DMS79 (cell line): ENCODE measurements around the gene PALD1.

Experiments
- DNase-seq: peaks from one replicate; lab custom pipeline; 2025; lab: John Stamatoyannopoulos, UW

Gene PALD1

DNA sequence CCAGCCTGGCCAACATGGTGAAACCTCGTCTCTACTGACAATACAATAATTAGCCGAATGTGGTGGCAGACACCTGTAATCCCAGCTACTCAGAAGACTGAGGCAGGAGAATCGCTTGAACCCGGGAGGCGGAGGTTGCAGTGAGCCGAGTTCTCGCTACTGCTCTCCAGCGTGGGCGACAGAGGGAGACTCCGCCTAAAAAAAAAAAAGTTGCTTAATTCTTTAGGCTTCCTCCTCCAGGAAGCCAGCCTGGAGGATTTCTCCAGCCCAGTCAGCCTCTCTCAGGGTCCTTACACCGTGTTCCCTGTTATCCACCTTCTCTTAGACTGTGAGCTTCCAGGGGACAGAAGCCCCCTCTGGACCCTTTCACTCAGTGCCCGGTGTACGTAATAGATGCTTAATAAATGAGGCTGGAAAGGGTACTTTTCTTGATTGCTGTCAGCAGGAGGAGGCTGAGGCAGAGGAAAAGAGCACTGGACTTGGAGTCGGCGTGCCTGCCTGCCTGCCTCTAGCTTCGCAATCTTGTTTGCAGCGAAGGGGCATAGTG, 20.7 kb upstream of the PALD1 start:
- DNase-seq = no peak

DNA sequence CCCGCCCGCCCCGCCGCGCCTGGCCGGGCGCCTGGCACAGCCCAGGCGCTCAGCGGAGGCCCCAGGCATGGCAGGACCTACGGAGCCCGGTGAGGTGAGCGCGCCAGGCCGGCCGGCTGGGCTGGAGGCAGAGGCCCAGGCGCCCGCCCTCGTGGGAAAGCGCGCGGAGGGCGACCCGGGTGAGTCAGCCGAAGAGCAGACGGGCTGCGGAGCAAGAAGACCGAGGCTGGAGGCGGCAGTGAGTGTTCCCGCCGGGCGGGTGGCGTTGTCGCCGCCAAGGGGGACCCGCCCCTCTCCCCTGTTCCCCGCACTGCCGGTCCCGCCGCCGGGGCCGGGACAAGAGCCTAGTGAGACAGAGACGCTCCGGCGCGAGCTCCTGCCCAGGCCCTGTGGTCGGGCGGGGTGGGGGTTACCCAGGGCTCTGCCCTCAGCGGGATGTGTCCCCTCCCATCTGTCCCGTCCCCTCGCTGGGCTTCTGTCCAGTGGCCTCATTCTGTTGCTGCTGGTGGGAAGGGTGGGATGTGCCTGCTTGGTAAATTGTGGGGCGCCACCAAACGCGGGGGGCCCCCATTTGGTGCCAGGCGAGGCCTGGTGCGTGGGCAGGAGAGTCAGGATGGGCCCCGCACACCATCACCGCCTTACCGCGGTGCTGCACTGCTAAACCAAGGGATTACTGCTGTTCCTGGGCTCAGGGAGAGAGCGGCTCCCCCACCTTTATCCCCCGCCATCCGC, 20.1 kb upstream of the PALD1 start:
- DNase-seq = no peak

DNA sequence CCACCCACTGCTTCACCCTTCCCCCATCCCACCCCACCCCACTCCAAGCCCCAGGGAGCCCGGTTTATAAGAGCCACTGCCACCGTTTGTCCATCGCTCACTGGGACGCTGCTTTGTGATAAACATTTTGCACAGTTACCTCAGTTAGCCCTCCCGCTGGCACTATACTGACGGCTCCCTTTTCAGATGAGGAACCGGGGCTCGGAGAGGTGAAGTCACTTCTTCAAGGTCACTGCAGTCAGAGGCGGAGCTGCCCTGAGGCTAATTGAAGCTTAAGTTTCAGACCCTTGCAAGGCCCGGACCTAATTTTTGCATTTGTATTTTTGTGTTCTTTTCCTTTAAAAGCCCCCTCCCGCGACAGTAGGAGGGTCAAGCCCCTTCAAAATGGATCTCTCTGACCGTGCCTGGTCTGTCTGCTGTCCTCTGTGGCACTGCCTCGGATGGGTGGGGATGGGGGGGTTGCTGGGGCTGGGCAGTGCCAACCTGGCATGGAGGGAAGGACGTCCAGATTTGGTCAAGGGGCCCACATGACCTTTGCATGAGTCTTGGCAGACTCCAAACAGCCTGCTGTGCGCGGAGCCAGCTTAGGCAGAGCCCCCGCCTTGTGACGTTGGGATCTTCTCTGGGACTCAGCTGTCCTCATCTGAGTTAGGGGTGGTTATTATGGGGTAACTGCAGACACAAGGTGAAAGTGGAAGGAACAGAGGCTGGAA, 19.4 kb upstream of the PALD1 start:
- DNase-seq = no peak

DNA sequence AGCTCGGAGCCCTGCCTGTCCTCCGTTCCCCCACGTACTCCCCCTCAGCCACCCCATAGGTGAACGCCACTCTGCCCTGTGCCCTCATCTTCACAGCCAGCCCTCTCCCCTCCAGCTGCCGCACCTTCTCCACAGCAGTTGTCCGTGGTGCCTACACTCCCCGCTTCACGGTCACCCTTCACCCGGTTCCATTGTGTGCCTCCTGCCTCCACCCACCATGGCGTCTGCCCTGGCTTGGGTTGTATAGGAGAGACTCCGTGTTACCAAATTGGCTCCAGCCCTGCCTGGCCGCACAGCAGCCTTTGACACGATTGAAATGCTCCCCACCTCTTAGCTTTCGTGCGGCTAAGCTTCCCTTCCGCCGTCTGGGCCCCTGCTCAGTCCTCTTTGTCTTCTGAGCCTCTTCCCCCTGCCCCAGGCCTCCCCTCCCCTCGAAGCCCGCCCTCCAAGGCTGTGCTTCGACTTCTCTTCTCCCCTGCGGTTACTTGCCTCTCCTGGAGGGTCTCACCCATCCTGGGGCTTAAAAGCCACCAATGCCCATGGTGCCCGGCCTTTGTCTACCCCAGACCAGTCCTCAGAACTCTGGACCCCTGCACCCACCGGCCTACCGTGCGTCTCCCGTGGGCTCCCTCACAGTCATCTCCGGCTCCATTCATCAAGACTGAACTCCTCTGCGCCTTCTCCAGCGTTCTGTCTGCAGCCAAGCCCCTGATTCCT, 18.6 kb upstream of the PALD1 start:
- no peak for DNase-seq

DNA sequence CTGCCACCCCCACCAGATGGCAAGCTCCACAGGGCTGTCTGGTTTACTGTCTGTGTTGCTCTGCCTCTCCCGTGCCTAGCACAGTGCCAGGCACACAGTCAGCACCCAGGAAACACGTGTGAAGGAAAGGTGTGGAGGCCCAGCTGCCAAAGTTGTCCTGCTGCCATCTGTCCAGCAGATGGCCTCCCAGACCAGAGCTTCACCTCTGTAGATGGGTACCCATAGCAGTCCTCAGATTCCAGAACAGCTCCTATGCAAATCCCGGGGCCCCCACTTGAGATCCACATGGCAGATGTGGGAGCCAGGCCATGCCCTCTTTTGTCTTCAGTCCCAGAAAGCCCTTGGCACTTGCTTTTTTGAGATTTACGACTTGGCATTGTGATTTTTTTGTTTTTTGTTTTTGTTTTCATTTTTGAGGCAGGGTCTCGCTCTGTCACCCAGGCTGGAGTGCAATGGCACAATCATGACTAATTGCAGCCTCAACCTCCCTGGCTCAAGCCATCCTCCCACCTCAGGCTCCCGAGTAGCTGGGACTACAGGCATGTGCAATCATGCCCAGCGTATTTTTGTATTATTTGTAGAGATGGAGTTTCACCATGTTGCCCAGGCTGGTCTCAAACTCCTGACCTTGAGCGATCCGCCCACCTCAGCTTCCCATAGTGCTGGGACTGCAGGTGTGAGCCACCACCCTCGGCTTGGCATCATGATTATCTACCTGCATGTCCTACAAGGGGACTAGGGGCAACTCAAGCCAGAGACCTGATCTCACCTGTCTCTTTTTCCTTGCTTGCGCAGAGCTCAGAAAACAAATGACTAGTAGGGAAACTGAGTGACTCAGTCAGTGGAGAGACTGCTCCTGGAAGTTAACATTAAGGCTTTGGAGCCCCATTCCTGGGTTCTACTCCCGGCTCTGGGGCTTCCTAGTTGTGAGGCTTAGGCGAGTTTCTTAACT, 16.9 kb upstream of the PALD1 start:
- DNase-seq = no peak

DNA sequence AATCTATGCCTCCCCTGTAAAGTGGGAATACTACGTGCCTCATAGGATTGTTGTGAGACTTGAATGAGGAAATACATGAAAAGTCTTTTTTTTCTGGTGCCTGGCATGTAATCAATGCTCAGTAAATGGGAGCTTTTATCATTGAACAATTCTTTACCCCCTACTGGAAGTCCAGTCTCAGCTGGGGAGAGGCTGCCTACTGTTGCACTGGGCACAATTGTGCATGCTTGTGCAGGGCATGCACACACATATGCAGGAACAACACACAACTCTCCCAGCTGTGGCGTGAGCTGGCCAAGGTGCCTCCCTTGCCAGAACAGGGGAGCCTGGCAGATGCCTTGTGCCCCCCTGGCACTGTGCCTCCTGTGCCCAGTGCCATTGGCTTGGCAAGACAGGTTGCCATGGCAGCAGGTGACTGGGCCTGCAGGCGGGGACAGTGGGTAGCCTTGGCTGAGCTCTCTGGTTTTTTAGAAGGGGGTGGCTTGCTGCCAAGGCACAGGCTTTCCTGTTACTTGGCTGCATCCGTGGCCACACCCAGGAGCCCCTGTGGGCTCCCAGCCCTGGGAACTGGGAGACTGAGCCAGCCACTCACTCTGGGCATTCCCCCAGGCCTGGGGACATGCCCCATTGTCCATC, 16.1 kb upstream of the PALD1 start:
- peak; percentile 68 for DNase-seq

DNA sequence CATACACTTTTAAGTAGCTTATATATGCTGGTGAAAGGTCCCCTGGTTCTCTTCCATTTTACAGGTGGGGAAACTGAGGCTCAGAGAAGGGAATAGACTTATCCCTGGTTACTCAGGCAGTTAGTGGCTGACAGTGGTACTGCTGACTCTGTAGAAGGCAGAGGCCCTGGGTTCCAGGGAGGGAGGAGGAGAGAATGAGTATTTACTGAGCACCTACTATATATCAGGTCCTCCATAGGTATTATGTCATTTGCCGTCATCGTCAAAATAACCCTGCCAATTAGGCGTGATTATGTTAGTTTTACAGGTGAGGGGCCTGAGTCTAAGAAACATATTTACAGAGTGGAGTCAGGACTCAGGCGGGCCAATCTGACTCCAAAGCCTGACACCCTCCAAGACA, 13.3 kb upstream of the PALD1 start:
- DNase-seq = no peak

DNA sequence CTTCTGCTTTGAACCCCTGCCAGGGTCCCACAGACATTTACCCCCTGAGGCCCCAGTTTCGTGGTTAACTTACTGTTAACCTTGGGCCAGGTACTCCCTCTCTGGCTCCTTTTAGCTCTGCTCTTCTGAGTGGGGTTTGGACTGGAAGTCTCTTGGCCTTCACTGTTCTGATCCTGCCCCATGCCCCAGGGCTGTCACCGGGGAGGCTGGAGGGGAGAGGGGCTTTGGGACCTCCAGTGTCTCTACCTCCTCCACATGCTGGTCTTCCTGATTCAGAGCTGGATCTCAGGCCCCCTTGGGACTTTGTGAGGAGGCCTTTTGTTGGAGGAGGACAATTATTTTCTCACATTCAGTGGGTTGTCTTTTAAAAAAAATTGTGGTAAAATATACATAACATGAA, 12.7 kb upstream of the PALD1 start:
- no peak for DNase-seq

DNA sequence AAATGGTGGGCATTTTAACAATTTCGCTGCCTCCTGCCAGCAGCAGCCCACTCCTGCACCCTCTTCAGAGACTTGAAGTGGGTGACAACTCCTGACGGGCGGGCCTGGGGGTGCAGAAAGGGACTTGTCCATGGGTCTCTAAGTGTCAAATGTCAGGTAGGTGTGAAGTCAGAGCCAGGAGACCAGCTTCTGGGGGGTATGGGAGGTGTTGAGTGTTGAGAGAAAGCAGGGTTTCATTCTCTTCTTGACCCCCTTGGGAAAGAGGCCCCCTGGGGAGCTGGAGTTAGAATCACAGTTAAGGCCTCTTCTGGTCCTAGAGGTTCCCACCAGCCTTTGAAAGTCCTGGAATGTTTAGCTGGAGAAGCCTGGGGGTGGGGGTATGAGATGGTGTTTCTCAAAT, 11.6 kb upstream of the PALD1 start:
- no peak for DNase-seq

DNA sequence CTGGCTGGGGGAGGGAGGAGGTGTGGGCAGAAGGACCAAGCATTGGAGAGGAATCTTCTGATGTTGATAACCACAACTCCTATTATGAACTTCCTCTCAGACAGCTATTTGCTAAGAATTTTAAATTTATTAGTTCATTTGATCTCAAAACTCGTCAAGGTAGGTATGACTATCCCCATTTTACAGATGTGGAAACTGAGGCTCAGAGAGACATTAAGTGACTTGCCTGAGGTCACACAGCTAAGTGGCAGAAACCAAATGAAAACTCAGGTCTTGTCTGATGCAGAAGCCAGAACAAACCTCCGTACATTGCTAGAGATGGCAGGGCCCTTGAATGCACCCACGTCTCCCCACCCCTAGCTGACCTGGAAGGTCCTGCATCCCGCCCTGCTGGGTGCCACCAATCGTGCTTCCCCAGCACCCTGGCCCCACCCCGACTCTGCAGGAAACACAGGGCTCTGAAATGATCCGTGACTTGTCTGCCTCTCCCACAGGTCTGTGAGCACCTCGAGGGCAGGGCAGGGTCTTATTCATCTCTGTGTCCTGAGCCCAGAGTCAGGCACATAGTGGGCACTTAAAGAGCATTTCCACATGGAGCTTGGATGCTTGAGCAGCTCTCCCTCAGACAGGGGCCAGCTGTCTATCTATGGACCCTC, 5.6 kb upstream of the PALD1 start:
- DNase-seq = no peak

DNA sequence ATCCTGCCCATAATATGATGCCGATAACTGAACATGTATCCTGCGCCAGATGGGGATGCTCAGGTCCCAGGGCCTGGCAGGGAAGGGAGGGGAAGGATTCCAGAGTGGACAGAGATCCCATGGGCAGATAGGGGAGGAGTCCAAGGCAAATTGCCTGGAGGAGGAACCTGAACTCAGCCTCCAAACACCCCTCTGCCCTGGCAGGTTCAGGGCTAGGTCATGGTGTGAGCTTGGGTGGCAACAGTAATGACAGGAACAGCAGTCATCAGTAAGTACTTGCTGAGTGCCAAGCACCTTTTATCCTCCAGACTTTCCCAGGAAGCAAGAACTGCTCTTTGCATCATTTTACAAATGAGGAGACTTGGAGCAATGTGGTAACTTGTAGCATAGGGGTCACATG, 3.8 kb upstream of the PALD1 start:
- no peak for DNase-seq

DNA sequence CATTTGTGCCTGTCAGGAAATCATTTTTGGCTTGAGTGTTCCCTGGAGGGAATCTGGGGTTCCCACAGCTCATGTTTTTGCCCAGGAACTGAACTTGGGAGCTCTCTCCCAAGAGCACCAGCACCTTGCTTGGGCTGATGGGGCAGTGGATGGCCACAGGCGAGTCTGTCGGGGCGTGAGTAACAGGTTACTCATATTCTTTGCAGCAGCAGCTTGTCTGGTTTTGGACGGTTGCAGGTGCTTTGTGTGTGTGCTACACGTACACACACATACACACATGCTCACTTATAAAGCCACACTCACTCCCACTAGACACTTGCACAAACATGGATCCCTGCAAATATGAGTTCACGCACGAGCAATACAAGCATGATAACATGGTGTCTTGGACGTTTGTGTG, 2.9 kb upstream of the PALD1 start:
- DNase-seq = no peak

DNA sequence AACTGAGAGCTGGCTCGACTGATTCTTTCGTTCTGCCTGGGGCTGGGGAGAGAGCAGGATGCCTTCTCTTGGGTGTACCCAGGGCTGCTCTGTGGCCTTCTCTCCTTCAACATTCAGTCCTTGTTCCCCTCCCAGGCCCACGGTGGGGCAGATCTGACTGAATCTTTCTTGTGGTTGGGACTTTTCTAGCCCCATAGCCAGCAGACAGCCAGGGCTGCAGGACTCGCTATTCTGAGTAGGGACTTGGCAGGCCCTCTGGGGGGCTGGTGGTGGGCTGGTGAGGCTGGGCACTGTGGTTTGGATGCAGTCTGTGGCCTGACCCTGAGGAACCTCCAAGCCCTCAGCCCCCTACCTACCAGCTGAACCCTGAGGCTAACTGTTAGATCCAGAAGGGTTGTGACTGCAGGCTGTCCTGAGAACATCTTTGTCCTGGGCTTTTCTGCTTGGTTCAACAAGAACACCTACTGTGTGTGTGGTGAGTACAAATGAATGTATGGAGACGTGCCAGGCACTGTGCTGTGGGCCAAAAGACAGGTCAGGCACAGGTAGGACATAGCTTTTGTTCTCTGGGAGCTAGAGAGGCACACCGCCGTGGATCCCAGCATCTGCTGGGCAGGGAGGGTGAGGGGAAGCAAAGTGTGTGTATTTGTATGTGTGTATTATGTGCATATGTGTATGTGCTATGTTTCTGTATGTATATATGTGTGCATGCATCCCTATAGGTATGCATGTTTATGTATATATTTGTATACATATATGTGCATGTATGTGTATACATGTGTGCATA, 2.1 kb upstream of the PALD1 start:
- no peak for DNase-seq

DNA sequence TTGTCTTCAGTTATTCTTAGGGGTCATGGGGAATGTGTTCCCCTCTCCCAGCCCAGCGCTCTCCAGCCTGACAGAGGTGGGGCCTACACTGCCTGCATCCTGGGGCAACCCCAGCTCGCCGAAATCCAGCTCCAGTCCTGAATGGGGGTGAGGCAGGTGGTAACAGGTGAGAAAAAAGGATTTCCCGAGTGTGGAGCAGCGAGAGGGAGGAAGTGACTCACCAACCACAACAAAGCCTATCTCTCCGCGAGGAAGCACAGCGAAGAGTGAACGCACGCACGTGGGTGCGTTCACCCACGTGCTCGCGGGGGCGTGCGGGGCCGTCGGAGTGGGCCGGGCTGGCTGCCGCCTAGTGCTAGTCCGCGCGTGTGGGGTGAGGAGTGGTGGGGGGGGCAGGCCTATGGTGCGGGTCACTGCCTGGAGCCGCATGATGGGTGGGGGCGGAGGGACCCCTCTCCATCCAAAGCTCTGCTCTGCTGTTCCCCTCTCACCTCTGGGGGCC, 855 bp upstream of the PALD1 start:
- DNase-seq = no peak

DNA sequence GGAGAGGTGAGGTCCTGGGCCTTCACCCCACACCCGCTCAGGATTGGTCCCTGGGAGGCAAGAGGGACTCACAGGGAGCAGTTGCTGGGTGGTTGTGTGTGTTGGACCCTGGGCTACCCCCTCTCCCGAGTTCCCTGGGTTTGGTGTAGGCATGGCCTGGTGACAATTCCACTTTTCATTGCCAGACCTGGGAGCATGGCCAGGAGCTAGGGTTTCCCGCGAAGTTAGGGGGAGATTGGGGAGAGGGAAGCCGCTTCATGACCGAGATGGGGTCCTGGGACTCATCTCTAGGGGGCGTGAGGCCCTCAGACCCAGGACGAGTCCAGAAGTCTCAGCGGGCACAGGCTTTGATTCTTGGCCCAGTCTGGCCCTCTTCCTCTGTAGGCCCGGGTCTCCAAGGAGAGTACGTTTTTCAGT, 606 bp downstream of the PALD1 start:
- no peak for DNase-seq

DNA sequence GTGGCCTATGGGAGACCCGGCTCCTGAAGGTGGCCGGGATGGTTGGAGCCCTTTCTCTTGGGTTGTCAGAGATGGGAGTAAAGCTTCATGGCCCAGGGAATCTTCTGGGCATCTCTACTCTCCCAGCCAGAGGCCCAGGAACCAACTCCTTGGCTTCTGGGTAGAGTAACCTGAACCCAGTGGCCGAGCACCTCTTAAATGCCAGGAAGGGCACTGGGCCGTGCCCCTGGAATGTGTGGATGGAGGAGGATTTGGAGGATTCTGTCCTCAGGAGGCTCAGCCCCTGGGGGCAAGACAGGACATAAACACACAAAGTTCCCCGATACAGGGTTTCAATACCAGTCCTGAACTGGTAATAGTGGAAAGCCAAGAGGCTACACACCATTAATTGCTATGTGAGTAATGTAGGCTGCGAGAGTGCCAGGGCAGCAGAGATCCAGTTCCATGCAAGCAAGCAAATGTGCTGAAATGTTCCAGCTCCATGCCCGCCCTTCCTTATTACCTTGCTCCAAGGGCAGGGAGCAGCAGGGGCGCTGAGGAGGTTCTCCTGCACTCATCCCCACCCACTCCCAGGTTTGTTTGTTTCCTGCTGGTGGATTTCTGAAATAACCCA, 1.2 kb downstream of the PALD1 start:
- DNase-seq = no peak

DNA sequence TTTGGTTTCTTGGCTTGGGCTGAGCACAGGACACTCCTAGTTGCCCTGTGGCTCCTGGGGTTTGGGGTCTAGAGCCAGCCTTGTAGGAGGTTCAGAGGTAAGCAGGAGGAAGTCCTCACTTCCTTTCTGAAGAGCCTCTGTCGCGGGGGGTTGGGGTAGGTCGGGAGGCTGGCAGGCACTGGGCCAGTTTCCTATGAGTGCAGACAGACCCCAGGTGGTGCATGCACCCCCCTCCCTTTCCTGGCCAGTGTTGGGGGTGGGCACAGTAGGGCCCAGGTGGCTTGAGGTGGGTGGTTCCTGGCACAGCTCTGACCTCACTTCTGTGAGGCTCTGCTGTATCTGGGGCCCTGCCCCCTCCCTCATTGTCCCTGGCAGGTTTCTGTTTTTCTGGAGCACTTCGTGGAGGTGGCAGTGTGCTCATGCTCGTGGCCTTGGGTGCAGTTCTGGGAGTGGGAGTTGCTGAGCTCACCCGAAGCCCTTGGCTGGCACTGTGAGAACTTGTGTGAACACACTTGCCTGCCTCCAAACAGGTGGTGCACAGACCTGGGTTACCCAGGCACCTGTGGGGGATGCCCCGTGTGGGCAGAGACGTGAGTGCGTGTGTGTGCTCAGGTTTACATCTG, 1.8 kb downstream of the PALD1 start:
- DNase-seq = no peak

DNA sequence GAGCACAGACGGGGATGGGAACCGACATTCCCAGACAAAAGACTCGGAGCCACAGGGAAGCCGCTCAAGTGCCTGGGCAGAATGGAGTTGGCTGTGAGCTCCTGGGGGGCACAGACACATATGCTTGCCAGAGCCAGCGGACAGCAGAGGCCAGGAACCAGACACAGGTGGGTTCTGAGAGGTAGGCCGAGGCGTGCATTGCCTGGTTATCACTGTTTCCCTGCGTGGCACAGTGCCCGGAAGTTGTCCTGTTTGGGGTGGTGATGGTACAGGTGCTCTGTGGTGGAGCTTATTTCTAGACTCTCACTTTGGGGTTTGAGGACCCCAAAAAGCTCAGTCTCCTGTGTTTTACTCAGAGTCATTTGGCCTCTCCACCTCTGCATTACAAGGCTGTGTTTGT, 2.5 kb downstream of the PALD1 start:
- DNase-seq = no peak
